ENCODE measurements around the gene RALY.

- TF ChIP-seq CTCF (IDR thresholded peaks at IDR 0.05) (no peak), POLR2A (IDR thresholded peaks at IDR 0.05) (no peak), EP300 (IDR thresholded peaks at IDR 0.05) (no peak), POLR2AphosphoS5 (IDR thresholded peaks at IDR 0.05) (no peak)
Measured at GRCh38 chr20:34065260-34065659, 71.5 kb downstream of the RALY start.

Data from upper lobe of left lung (tissue), 4 donors.